ENCODE results near the gene ANKS1B.
"Not testable (repeated sequence)": the region's sequence is repeated elsewhere in the genome, so short reads cannot be mapped to it uniquely, and the experiment has no call there.

The ANKS1B gene

DNA sequence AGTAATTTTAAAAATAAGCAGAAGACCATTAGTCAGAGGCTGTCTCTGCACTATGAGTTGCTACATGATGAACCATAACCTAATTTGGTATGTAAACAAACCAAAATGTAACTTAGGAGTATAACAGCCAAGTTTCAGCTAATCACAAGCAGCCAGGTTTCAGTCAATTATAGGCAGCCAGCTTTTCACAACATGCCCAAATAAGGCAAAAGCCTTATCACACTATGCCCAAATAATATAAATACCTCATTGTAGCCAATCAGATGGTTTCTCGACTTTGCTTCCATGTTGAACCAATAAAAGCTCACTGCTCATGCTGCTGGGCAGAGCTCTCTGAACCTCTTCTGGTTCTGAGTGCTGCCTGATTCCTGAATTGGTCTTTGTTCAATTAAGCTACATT, 298.6 kb downstream of the ANKS1B start:
- no peak for DNase-seq

DNA sequence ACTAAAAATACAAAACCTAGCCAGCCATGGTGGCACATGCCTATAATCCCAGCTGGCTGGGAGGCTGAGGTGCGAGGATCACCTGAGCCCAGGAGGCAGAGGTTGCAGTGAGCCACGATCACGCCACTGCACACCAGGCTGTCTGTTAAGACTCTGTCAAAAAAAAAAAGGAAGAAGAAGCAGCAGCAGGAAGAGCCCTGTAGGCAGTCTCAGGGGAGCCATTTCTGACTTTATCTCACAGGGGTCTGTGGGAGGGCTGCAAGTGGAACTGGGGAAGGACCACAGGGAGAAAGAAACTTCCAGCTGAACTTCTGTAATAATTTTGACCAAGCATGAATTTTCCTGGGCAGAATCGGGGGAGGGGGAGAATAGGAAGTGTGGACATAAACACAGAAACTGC, 304.5 kb downstream of the ANKS1B start:
- DNase-seq, result no peak

DNA sequence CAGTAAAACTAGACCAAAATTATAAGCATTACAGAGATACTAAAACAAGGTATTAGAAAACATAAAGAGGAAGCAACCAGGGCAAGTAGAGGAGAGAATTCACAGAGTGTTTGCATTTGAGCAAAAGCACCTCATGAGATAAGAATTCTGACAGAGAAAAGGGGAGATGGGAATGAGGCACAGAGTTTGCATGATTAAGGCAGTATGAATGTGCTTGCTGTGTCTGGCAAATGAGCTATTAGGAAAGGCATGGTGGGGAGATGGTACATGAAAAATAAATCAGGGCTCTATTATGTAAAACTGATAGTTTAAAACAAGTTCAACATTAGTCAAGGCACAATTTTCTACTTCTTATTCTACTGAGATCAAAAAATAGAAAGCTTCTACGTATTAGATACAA, 314.1 kb downstream of the ANKS1B start:
- no peak for DNase-seq

DNA sequence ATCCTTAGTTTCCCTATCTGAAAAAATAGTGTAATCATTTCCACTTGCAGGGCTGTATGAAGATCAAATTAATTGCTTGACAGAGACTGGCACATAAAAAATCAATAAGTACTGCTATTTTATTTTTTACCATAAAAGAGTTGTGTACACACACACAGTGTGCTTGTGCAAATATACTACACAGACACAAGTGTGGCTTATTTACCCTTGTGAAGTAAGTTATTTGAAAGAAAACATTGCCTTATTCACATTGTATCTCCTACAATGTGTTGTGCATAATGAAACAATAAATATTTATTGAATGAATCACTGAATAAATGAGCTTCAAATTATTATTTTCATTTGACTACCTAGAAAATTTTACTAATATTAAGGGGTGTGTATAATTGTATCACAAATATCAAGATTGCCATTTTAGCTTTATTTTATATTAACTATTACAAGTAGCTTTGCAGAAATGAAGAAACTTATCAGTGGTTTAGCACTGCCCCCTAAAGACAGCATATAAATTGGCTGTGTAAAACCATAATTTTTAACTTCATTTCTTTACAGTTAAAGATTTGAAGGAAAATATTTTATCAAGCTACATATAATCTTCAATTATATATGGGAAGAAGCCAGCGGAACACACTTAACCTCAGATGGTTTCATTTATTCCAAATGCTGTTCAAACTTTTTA, 325.9 kb downstream of the ANKS1B start:
- no peak for DNase-seq

DNA sequence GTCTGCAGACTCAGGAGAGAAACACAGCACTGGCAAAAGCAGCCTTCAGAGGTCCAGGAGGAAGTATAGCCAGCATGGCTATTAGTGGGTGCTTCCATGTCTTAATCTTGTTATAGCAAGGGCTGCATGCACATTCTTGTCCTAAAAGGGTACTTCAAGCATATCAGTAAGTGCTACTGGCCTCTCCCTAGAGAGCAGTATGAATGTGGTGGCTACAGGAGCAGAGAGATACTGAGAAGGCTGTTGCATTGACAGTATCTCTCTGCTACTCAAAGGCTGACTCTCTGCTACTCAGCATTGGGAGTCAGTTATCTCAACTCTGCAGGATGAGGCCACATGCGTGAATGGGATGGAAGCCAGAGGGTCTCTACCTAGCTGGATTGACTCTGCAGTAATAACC, 335.2 kb downstream of the ANKS1B start:
- DNase-seq, result no peak

DNA sequence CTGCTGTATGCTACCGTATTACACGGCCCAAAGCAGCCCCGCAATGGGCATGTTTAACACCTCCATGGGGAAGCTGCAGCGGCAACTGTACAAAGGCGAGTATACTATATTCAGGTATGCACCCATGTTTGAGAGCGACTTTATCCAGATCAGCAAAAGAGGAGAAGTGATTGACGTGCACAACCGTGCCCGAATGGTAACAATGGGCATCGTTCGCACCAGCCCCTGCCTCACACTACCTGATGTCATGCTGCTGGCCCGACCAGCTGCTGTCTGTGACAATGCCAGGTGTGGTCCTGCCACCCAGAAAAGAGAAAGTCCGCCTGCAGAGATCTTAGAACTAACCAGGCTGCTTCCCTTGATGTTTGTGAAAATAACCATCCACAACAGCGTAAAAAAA, 336.6 kb downstream of the ANKS1B start:
- DNase-seq, result no peak

DNA sequence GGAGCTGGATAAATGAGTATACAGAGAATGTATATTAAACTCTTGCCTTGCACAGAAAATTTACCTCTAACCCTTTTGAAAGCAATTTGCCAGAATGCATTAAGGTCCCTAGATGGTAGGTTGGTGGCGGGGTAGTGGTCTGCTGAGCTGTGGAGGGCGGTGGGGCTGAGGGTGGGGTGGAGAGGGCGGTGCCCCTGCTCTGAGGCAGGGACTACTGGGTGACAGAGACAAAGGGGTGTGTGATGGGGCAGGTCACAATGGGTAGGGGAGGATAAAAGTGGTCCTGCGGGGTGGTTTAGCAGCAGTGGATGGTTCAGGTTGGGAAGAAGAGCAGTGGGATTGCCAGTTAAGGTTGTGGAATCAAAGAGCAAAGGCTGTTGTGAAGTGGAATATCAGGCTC, 337.3 kb downstream of the ANKS1B start, which contains the start of gene GARIN6:
Gene GARIN6 (plus strand): TSS at position 301 of the 400 bp plus-strand sequence. CDS start 422 bp downstream, outside the sequence.
- no peak for DNase-seq

DNA sequence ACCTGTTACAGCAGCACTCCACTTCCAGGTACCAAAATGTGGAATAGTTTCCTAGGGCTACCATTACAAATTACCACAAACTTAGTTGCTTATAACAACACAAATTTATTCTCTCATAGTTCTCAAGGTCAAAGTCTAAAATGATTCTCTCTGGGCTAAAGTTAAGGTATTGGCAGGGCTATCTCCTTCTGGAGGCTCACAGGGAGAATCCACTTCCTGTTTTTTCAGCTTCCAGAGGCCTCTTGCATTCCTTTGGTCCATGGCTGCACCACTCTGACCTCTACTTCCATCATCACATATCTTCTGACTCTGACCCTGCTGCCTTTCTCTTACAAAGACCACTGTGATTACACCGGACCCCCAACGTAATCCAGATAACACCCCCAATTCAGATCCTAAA, 340.1 kb downstream of the ANKS1B start:
- no peak for DNase-seq

DNA sequence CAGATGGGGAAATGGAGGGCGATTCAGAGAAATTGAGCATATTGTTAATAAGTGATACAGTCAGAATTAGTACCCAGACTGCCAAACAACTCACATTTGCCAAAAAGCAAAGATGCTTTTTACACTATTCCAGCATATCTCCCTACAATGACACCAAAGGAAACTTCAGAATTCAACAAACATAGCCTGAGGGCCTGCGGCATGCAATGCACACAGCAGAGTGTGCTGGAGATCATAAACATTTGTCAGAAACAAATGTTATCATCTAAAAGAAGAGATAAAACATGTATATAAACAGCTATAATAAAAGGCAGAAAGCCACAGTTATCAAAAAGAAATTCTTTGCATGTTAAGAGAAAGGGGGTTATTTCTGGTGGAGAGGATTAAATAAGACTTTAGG, 357.3 kb downstream of the ANKS1B start:
- DNase-seq, result no peak

DNA sequence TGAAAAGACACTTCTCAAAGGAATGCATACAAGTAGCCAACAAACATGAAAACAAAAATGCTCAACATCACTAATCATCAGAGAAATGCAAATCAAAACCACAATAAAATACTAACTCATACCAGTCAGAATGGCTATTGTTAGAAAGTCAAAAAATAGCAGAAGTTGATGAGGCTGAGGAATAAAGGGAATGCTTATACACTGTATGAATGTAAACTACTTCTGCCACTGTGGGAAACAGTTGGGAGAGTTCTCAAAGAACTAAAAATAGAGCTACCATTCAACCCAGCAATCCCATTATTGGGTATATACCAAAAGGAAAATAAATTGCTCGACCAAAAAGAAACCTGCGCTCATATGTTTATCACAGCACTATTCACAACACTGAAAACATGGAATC, 360.1 kb downstream of the ANKS1B start:
- not testable (repeated sequence) for DNase-seq

DNA sequence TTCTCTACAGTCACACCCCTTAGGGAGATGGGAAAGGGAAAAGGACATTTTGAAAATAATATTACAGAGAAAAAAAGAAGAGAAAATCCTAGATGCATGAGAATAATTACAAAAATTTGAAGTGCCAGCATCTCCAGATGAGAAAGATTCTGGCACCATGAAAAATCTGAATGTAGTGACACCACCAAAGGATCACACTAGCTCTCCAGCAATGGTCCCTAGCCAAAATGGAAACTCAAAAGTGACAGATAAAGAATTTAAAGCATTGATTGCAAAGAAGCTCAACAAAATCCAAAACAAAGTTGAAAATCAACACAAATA, 364.6 kb downstream of the ANKS1B start:
- no peak for DNase-seq

DNA sequence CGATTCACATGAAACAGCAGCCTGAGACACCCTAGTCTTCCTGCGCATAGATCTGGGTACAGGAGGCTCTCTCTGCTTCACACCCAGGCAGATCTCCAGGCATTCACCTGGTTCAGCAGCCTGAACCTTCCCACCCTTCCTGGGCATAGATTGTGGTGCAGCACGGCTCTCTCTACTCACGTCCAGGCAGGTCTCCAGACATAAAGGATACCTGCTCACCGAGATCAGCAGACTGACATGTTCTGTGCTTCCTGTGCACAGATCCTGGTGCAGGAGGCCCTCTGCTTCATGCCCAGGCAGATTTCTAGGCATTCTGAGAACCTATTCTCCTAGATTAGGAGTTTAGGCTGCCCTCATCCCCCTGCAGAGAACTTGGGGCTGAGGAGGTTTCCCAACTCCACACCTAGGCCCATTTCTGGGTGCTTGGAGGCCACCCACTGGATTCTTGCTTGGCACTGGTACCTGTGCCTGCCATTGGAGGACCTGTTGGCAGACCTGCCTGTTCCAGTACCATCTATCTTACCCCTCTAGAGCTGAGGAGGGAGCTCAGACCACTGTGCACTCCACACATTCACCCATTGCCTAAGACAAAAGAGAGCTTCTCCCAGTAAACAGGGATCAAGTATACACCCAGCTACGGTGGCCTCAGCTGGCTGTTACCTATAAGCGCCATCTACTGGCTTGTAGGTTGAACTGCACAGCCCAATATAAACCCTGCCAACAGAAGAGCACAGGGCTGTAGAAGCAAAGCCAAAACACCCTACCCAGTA, 365.2 kb downstream of the ANKS1B start:
- no peak for DNase-seq

DNA sequence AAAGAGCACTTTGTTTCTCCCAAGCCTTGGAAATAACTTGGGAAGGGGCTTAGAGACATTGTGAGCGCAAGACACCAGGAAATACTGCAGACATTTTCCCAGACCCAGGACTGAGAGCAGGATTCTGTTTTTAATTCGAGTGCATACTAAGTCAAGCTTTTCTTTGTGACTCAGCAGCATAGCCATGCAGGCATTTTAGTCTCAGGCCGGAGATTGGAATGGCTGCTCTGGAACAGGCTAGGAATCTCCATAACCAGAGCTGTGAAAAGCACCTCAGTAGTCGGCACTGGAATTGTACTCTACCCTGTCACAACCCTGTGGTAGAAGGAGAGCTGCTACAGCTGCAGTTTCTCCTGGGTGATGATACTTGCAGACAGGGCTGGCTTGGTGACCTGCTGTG, 366.1 kb downstream of the ANKS1B start:
- DNase-seq, result no peak

DNA sequence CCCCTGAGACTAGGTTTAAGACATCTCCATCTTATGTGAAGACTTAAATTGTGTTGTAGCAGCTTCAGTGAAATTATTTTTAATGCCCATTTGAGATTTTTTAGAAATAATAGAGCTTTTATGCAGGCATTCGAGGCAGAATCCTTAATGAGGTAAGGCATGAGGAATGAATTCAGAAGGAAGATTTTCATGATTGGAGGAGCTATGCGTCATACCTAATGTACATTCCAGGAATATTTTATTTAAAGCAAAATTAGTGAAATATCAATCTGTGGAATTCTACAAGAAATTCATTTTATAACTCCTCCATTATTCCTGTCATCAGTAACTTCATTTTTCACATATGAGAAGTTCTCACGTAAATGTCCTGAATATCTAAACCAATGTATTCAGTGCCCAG, 373.1 kb downstream of the ANKS1B start:
- no peak for DNase-seq

DNA sequence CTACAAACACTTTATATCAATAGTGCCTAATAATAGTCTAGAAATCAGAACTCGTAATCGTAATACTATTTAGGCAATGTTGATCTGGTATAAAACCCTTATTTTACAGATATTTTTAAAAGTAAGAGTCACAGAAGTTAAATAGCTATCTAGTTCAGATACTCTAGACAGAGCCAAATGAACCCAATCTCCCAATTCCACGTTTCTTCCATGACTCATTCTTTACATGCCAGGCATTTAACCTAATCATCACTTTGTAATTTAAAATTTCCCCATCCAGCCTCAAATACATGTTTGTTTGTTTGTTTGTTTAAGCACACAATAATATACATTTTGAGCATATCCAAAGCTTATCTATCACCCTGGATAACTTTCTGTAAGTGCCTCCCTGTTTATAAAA, 373.6 kb downstream of the ANKS1B start:
- DNase-seq, result no peak

DNA sequence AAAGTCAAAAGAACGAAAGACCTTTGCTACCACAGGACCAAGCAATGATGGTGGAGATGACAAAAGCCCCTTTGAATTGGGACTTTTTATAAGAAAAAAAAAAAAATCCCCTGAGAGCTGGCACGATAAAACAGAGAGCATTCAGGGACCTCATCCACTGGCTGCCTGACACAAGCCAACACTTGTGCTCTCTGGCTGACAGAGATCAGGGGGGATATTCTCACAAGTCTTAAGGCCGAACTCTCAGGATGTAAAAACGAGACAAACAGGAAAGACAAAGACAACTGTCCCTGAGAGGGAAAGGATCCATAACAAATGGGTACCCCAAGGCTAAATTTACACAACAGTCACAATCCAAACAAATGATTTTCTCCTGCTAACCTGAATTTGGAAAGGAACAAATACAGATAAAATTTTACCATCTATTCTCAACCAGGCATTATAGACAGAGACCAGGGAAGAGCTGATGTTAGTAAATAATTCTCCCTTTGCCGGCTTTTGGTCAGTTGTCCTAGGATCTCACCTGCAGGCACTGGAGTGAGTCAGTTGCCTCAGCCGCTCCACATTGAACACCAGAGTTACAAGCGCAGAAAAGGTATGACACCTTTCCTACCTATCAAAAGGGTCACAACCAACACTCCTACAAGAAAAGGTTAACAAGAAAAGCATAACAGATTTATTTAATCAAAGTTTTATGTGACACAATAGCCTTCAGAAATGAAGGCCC, 375.1 kb downstream of the ANKS1B start:
- DNase-seq, result no peak

DNA sequence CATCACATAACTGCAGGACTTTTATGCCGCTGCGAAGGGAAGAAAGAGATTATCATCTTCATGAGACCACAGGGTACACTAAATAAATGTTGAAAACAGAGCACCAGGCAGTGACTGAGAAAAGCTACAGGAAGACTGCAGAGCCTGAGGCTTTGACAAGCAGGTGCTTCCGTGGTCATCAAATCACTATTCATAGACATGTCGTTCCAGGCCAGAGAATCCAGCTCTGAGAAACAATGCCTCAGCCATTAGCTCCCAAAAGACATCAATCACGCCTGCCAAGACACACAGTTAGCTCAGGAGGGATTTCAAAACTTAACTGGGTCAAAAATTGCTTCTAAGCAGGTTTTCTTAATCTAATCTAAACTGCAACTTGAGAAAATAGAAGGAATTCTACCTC, 384.3 kb downstream of the ANKS1B start:
- no peak for DNase-seq

DNA sequence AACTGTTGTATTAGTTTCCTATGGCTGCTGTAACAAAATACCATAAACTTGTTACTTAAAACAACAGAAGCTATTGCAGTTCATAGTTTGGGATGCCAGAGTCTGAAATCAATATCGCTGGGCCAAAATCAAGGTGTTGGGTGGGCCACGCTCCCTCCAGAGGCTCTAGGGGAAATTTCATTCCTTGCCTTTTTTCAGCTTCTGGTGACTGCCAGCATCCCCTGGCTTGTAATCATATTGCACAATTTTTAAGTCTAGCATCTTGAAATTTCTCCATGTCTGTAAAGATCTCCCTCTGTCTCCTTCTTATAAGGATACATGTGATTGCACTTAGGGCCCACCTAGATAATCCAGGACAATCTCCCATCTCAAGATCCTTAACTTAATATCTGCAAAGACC, 386.0 kb downstream of the ANKS1B start:
- no peak for DNase-seq

DNA sequence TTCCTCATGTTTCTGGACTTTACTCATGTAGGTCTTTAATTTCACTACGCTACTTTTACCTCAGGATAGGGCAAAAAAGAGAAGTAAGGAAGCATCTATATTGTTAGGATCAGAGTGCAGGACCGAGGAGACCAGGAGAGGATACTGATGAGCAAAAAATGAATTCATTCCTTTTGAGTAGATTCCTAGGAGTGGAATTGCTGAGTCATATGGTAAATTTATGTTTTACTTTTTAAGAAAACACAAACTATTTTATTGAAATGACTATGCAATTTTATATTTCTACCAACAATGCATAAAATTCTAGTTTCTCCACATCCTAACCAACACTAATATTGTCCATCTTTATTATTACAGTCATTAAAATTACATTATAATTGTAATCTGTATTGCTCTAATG, 388.0 kb downstream of the ANKS1B start:
- no peak for DNase-seq

DNA sequence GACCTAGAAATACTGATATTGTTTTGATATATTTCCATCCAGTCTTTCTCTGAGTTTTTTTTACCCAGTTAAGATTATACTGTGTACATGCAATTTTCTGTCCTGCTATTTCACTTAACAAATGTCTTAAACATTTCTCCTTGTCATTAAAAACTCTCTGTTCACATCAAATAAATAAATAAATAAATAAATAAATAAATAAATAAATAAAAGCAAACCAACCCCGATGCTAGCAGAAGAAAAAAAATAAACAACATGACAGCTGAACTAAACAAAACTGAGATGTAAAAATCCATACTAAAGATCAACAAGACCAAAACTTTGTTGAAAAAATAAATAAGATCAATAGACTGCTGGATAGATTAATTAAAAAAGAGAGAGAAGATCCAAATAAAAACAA, 407.6 kb downstream of the ANKS1B start:
- DNase-seq, result not testable (repeated sequence)

DNA sequence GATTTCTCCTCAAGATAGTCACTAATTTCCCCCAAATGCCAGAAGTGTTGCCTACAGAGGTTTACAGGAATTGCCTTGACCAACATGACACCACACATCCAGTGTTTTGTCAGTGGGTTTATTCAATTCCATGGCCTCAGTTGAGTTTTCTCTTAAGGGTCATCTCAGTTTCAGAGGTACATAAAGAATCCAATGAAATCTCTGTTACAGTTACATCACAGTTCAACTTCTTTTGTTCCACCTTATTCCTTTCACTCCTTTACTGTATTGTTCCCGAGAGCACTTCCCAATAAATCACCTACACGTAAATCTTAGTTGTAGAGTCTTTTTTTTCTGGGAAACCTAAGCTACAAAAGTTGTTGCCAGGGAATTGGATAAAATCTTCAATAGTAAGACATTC, 410.8 kb downstream of the ANKS1B start:
- no peak for DNase-seq

DNA sequence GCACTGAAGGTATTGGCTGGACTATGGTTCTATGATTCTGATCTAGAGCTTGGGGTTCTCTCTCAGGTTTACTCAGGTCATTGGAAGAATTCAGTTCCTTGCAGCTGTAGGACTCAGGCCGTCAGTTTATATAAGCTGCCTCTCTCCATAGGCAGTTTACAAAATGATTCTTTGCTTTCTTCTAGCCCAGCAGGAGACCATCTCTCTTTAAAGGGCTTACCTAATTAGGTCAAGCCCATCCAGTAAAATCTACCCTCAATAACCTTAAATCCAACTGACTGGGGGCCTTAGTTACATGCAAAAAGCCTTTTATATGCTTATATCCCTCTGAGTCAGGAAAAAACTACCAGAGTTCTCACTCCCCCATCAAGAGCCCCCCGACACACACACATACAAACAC, 417.7 kb downstream of the ANKS1B start:
- DNase-seq, result no peak

DNA sequence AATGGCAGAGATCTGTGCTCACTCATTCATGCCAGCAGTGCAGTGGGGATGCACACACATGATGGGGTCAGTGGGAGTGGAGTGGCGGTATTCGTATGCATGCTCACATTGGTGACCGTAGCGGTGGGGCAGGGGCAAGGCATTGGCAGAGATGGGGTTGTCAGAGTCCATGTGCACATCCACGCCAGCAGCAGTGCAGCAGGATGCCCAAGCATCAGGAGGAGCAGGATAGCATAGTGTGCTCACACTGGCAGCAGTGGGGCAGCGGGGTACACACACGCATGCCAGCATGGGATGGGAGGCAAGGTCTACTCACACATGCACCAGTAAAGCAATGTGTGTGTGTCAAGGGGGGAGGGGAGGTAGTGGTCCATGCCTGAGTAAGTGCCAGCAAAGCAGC, 426.6 kb downstream of the ANKS1B start:
- DNase-seq, result no peak

DNA sequence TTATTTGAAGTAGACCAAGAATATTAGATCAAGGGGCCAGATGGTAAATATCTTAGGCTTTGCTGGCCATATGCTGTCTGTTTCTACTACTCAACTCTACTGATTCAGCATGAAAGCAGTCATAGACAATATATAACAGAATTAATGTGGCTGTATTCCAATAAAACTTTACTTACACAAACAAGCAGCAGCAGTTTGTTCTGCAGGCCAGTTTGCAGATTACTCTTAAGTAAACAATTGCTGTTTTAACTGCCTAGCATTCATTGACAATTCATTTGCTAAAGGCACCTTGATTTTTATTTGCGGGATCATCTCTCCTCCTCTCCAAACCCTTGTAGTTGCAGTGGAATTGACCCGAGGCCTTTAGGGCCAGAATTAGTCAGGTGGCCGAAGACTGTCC, 431.3 kb downstream of the ANKS1B start:
- no peak for DNase-seq
